Stimulated activated CD4-positive, alpha-beta T cell treated with anti-CD3 and anti-CD28 coated beads, Interleukin-1b, Interleukin-23, amount 100 ng/mL, for 1 hour (primary cell): ENCODE results near the gene TSPEAR.

ENCODE experiments used
- DNase-seq, 2 donors: peaks; one replicate each; pipeline ENCODE4 v3.0.0-alpha.2; 2020; ENCODE audit warnings: low read depth in 2 of 2

Gene TSPEAR

GRCh38 chr21:44548381-44548780, 163.0 kb downstream of the TSPEAR start:
- no peak for DNase-seq

GRCh38 chr21:44547656-44548331, 163.6 kb downstream of the TSPEAR start:
- DNase-seq: no peak

GRCh38 chr21:44544566-44544965, 166.8 kb downstream of the TSPEAR start:
- DNase-seq: no peak

- no peak for DNase-seq
Observed at GRCh38 chr21:44542716-44543115, 168.7 kb downstream of the TSPEAR start.

- no peak for DNase-seq
Observed at GRCh38 chr21:44540741-44541288, 170.6 kb downstream of the TSPEAR start.

GRCh38 chr21:44539991-44540666, 171.2 kb downstream of the TSPEAR start, which contains the start of gene KRTAP10-1:
Gene KRTAP10-1, minus strand, starts transcription at chr21:44540195. Its CDS starts 45 bp downstream, at chr21:44540150.
- no peak for DNase-seq

GRCh38 chr21:44539046-44539445, 172.3 kb downstream of the TSPEAR start:
- no peak for DNase-seq

GRCh38 chr21:44537930-44538911, 173.2 kb downstream of the TSPEAR start:
- DNase-seq: no peak

- no peak for DNase-seq
Observed at GRCh38 chr21:44535963-44536362, 175.4 kb downstream of the TSPEAR start.

GRCh38 chr21:44534688-44535087, 176.7 kb downstream of the TSPEAR start:
- no peak for DNase-seq

- DNase-seq: no peak
Observed at GRCh38 chr21:44533891-44534627, 177.3 kb downstream of the TSPEAR start.

- no peak for DNase-seq
Observed at GRCh38 chr21:44533121-44533890, 178.1 kb downstream of the TSPEAR start.

GRCh38 chr21:44532712-44533111, 178.7 kb downstream of the TSPEAR start:
- DNase-seq: no peak

- DNase-seq: no peak
Observed at GRCh38 chr21:44531606-44532564, 179.5 kb downstream of the TSPEAR start.

GRCh38 chr21:44530903-44531605, 180.3 kb downstream of the TSPEAR start:
- no peak for DNase-seq

- DNase-seq: no peak
Observed at GRCh38 chr21:44530221-44530902, 181.0 kb downstream of the TSPEAR start.

- DNase-seq: no peak
Observed at GRCh38 chr21:44529503-44530125, 181.8 kb downstream of the TSPEAR start.
